GM12878 (cell line): ENCODE measurements around the gene DUSP16. TPM values are rescaled to one million over a fixed set of nuclear protein-coding genes. Genes with fewer than 3 reads are reported as not detected.

ENCODE experiments used
- ATAC-seq: fragments of 200-7000 bp; cut with Tn5 transposase; 3 replicates; pipeline ENCODE4 v1.9.1; 2020; ENCODE audit warnings: mild to moderate bottlenecking, moderate library complexity
- BruUV-seq: library from RNA; stranded (reverse); fragments of 400-500 nt; replicated peaks from 2 replicates; lab custom pipeline; 2021; lab: Mats Ljungman, UMichigan
- CTCF ChIA-PET: fragments of 300-600 bp; sonication (Branson Sonifier 250); formaldehyde crosslinking; extraction: SDS; loops from one replicate; lab custom pipeline; 2021; ENCODE audit warnings: inconsistent platforms; lab: Yijun Ruan, JAX
- POLR2A ChIA-PET: fragments of 350-600 bp; formaldehyde crosslinking; extraction: SDS; loops from one replicate; lab custom pipeline; 2021; ENCODE audit warnings: inconsistent platforms; lab: Charles Lee
- RAD21 ChIA-PET: fragments of 300-600 bp; sonication (Branson Sonifier 250); formaldehyde crosslinking; loops from one replicate; lab custom pipeline; 2023; ENCODE audit warnings: antibody characterized with exemption; ENCODE audit not compliant: unreplicated experiment; lab: Charles Lee
- SMC1A ChIA-PET: fragments of 300-600 bp; sonication (Branson Sonifier 250); formaldehyde crosslinking; loops from one replicate; lab custom pipeline; 2023; ENCODE audit not compliant: unreplicated experiment, uncharacterized antibody; lab: Charles Lee
- DNase-seq: peaks from one replicate; pipeline ENCODE4 v3.0.0-alpha.2; 2011; ENCODE audit warnings: low read depth, low spot score
- FAIRE-seq: peaks from 3 replicates; lab custom pipeline; 2011; peaks lifted over from hg19 to GRCh38; lab: Jason Lieb, UNC
- H2AFZ ChIP-seq: 2 replicates; pipeline ENCODE4 v1.6.0; 2011; ENCODE audit warnings: low read depth, low read length, control low read depth; ENCODE audit not compliant: control insufficient read depth
- H3K27ac ChIP-seq: 2 replicates; pipeline ENCODE4 v1.5.1; 2011; ENCODE audit warnings: control low read depth; ENCODE audit not compliant: control insufficient read depth, insufficient read depth
- H3K27me3 ChIP-seq, 2 experiments: replicated peaks in 1 of 2; 2 replicates each; pipeline versions ENCODE4 v1.6.0 to v1.6.1; 2011; ENCODE audit warnings: low read length in 1 of 2; ENCODE audit not compliant: control insufficient read depth in 2 of 2, insufficient read depth in 2 of 2
- H3K36me3 ChIP-seq, 2 experiments: 2 replicates each; pipeline ENCODE4 v1.5.1; 2011; ENCODE audit warnings: low read length in 1 of 2; ENCODE audit not compliant: control insufficient read depth in 2 of 2, insufficient read depth in 2 of 2
- H3K4me1 ChIP-seq: 2 replicates; pipeline ENCODE4 v1.6.1; 2011; ENCODE audit warnings: mild to moderate bottlenecking, low read length, moderate library complexity, mixed read lengths; ENCODE audit not compliant: control insufficient read depth, insufficient read depth
- H3K4me2 ChIP-seq: 2 replicates; pipeline ENCODE4 v1.6.0; 2011; ENCODE audit warnings: control low read depth; ENCODE audit not compliant: control insufficient read depth, insufficient read depth
- H3K4me3 ChIP-seq: fragments of 200-600 bp; sonication (generic); 2 replicates; pipeline ENCODE4 v1.5.1; 2016
- H3K79me2 ChIP-seq: 2 replicates; pipeline ENCODE4 v1.6.0; 2011; ENCODE audit warnings: low read length; ENCODE audit not compliant: control insufficient read depth, insufficient read depth
- H3K9ac ChIP-seq: 2 replicates; pipeline ENCODE4 v1.8.0; 2011; ENCODE audit warnings: low read length, control low read depth, mixed read lengths; ENCODE audit not compliant: control insufficient read depth, insufficient read depth
- H3K9me3 ChIP-seq: replicated peaks from 3 replicates; pipeline ENCODE4 v1.5.1; 2011; ENCODE audit warnings: mild to moderate bottlenecking, low read length; ENCODE audit not compliant: control insufficient read depth, insufficient read depth
- H4K20me1 ChIP-seq: 2 replicates; pipeline ENCODE4 v1.6.0; 2011; ENCODE audit not compliant: control insufficient read depth, insufficient read depth
- CEBPB ChIP-seq, 2 experiments: fragments of 150-350 bp in 1 of 2; IDR thresholded peaks; 2 replicates each; pipeline ENCODE4 v1.6.1; 2012 to 2014; ENCODE audit warnings: low read depth in 2 of 2, low read length in 2 of 2, borderline replicate concordance in 1 of 2, inconsistent platforms in 1 of 2
- CHD4 ChIP-seq: fragments of 200-600 bp; sonication (generic); IDR thresholded peaks from 2 replicates; pipeline ENCODE4 v1.6.1; 2016; ENCODE audit warnings: mild to moderate bottlenecking
- EGR1 ChIP-seq, 2 experiments: IDR thresholded peaks; 1 replicate in 1 of 2; 2 replicates in 1 of 2; pipeline ENCODE4 v1.6.1; 2011 to 2012; ENCODE audit warnings: low read depth in 2 of 2, low read length in 2 of 2, borderline replicate concordance in 1 of 2, mild to moderate bottlenecking in 1 of 2, moderate library complexity in 1 of 2
- HCFC1 ChIP-seq: fragments of 150-350 bp; IDR thresholded peaks from 2 replicates; pipeline ENCODE4 v1.6.1; 2014; ENCODE audit warnings: low read length
- IKZF1 ChIP-seq: fragments of 450-650 bp; conservative IDR thresholded peaks from 2 replicates; pipeline ENCODE4 v1.6.1; 2017; ENCODE audit warnings: antibody characterized with exemption, mild to moderate bottlenecking
- MTA2 ChIP-seq: fragments of 450-650 bp; IDR thresholded peaks from 2 replicates; pipeline ENCODE4 v1.6.1; 2016; ENCODE audit warnings: low read depth, mild to moderate bottlenecking, moderate library complexity
- POLR2AphosphoS2 ChIP-seq: IDR thresholded peaks from 2 replicates; pipeline ENCODE4 v1.6.1; 2011; ENCODE audit warnings: low read depth, mild to moderate bottlenecking, low read length, improper control_type of control experiment, moderate library complexity
- POLR2AphosphoS5 ChIP-seq: IDR thresholded peaks from 2 replicates; pipeline ENCODE4 v1.6.1; 2011; ENCODE audit warnings: mild to moderate bottlenecking, low read length, inconsistent platforms
- SREBF2 ChIP-seq: IDR thresholded peaks from 2 replicates; pipeline ENCODE4 v1.6.1; 2012; ENCODE audit warnings: mild to moderate bottlenecking, low read length
- TCF7 ChIP-seq: IDR thresholded peaks from 2 replicates; pipeline ENCODE4 v1.6.1; 2014; ENCODE audit warnings: antibody characterized with exemption, borderline replicate concordance
- YY1 ChIP-seq: IDR thresholded peaks from 2 replicates; pipeline ENCODE4 v1.6.1; 2011; ENCODE audit warnings: low read depth, mild to moderate bottlenecking, low read length
- ZZZ3 ChIP-seq: IDR thresholded peaks from 2 replicates; pipeline ENCODE4 v1.6.1; 2011; ENCODE audit warnings: low read depth; ENCODE audit not compliant: control insufficient read depth, insufficient read length
- WGBS: methylation state at CpG from one replicate; pipeline ENCODE4 v1.1.6; 2016; ENCODE audit warnings: low lambda C conversion rate; ENCODE audit not compliant: insufficient replicate concordance, insufficient coverage; ENCODE audit errors: missing lambda C conversion rate; 5-methylcytosine and 5-hydroxymethylcytosine counted together
- in situ Hi-C: fragments of 300-500 bp; cut with MboI; formaldehyde crosslinking; loops from 9 replicates; pipeline ENCODE4 v1.14.3; 2018; ENCODE audit warnings: mixed read lengths
- intact Hi-C: fragments of 100-400 bp; cut with micrococcal nuclease; formaldehyde crosslinking; loops from one replicate; pipeline ENCODE4 v1.14.2; 2022; ENCODE audit not compliant: unreplicated experiment
- polyA plus RNA-seq, 11 experiments: library from polyadenylated mRNA; depleted of rRNA in 4 of 11; unstranded in 6 of 11; stranded (reverse) in 5 of 11; fragments of >200 nt; fragmentation: Nextera tagmentation in 4 of 11; fragmentation: Illumina TruSeq in 1 of 11; extraction: Ambion mirVana in 4 of 11; extraction: Trizol in 1 of 11; gene quantifications; 1 replicate in 1 of 11; 2 replicates in 10 of 11; pipeline versions ENCODE4 v1.2.1 to v1.2.3, GENCODE V29; 2011 to 2016; ENCODE audit warnings: inconsistent platforms in 2 of 11, missing spikeins in 2 of 11, low read depth in 1 of 11
- total RNA-seq, 4 experiments: library from RNA; depleted of rRNA in 3 of 4; stranded (reverse); fragments of >200 nt in 3 of 4; fragmentation: Illumina TruSeq in 1 of 4; extraction: Trizol in 1 of 4; gene quantifications; 2 replicates each; pipeline versions ENCODE4 v1.2.1 to v1.2.3, GENCODE V29; 2013 to 2021
- TF ChIP-seq, protein P1 (sequence below): fragments of 450-650 bp; IDR thresholded peaks from 2 replicates; pipeline ENCODE4 v1.6.1; 2017; ENCODE audit warnings: borderline replicate concordance
- TF ChIP-seq, protein P2 (sequence below): fragments of 450-650 bp; IDR thresholded peaks from 2 replicates; pipeline ENCODE4 v1.6.1; 2017; ENCODE audit warnings: mild to moderate bottlenecking
- TF ChIP-seq, protein P3 (sequence below): IDR thresholded peaks from 2 replicates; pipeline ENCODE4 v1.6.1; 2012; ENCODE audit warnings: improper control_type of control experiment, low read depth, low read length; ENCODE audit not compliant: insufficient replicate concordance

The DUSP16 gene
- total and polyA plus RNA-seq, 10 of the 15 experiments (the other 5 are each of a cell fraction or from before 2014, with no cell fraction given) = 3.9 to 75.3 (median 26.8) TPM

DNA sequence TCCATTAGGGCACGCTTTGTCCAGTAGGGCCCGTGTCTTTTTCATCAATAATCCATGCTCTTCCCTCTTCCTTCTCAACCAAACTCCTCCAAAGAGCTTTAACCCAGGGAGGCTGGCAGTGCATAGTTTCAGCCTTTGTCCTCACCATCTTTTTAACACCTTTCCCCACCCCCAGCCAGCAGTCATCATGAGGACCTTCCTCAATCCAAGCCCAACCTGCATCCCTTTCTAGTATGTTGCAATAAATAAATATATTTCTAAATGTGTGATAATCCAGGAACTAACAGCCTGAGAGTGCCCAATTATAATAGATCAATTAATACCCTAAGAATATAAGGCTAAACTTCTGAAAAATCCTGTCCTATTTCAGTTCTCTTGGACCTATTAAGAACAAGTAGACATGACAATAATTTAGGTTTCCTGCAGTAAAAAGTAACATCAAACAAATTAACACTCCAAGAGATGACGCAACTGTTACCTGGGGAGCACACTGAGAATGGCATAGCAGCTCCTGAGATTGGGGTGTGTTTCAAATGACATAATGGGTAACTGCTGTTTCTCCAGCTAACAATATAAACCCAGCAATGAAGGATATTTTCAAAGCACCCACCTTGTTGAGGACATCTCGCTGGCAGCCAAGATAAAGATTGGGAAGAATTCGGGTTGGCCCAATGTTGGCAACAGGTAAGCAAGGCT is 62.6 kb downstream of the DUSP16 start:
- peaks cover 0 to 17% of the 10 kb centered on the region in 2 experiments; a peak in 2 of 4 replicates for H3K36me3 ChIP-seq
- ChIA-PET POLR2A (interaction anchor here (1.0 to 1.4 kb wide), 4 partner anchors 13 to 51 kb away, joined by 3 read pairs; no protein-coding TSS in a partner anchor), SMC1A (interaction anchor here (0.8 to 3.4 kb wide), 8 partner anchors 13 to 123 kb away, joined by 3 to 26 read pairs (median 6); no protein-coding TSS in a partner anchor), RAD21 (interaction anchor here (0.9 to 2.4 kb wide), 9 partner anchors 8 to 116 kb away, joined by 3 to 6 read pairs (median 6); no protein-coding TSS in a partner anchor), CTCF (interaction anchor here (0.7 to 1.1 kb wide), 2 partner anchors 13 to 429 kb away, joined by 3 to 4 read pairs; no protein-coding TSS in a partner anchor)
- DNase-seq = no peak
- H3K4me2 ChIP-seq = no peak overlapping the region
- intact Hi-C loops = loop anchor here (5.0 kb wide), 1 partner anchor 118 kb away; no protein-coding TSS in a partner anchor
- peaks cover 25% of the 10 kb centered on the region for H3K79me2 ChIP-seq
- H3K27ac ChIP-seq = no peak overlapping the region
- FAIRE-seq = no peak
- H3K27me3 ChIP-seq = no peaks in the 10 kb centered on the region
- H3K4me1 ChIP-seq = peaks cover 20% of the 10 kb centered on the region
- TF ChIP-seq YY1 (no peak), POLR2AphosphoS2 (no peak), HCFC1 (no peak), CHD4 (no peak), CEBPB (IDR thresholded peaks at IDR 0.05; ENCODE audit: borderline replicate concordance in 1 of 2, low read depth in 2 of 2, low read length in 2 of 2) (no peak), MTA2 (no peak), TCF7 (no peak), POLR2AphosphoS5 (no peak), SREBF2 (no peak), ZZZ3 (no peak), EGR1 (IDR thresholded peaks at IDR 0.05; ENCODE audit: borderline replicate concordance in 1 of 2, low read depth in 2 of 2, low read length in 2 of 2) (no peak), IKZF1 (no peak)
- TF ChIP-seq, protein P1, sequence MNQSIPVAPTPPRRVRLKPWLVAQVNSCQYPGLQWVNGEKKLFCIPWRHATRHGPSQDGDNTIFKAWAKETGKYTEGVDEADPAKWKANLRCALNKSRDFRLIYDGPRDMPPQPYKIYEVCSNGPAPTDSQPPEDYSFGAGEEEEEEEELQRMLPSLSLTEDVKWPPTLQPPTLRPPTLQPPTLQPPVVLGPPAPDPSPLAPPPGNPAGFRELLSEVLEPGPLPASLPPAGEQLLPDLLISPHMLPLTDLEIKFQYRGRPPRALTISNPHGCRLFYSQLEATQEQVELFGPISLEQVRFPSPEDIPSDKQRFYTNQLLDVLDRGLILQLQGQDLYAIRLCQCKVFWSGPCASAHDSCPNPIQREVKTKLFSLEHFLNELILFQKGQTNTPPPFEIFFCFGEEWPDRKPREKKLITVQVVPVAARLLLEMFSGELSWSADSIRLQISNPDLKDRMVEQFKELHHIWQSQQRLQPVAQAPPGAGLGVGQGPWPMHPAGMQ = no peak
- TF ChIP-seq, protein P2, sequence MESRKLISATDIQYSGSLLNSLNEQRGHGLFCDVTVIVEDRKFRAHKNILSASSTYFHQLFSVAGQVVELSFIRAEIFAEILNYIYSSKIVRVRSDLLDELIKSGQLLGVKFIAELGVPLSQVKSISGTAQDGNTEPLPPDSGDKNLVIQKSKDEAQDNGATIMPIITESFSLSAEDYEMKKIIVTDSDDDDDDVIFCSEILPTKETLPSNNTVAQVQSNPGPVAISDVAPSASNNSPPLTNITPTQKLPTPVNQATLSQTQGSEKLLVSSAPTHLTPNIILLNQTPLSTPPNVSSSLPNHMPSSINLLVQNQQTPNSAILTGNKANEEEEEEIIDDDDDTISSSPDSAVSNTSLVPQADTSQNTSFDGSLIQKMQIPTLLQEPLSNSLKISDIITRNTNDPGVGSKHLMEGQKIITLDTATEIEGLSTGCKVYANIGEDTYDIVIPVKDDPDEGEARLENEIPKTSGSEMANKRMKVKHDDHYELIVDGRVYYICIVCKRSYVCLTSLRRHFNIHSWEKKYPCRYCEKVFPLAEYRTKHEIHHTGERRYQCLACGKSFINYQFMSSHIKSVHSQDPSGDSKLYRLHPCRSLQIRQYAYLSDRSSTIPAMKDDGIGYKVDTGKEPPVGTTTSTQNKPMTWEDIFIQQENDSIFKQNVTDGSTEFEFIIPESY = no peak
- TF ChIP-seq, protein P3, sequence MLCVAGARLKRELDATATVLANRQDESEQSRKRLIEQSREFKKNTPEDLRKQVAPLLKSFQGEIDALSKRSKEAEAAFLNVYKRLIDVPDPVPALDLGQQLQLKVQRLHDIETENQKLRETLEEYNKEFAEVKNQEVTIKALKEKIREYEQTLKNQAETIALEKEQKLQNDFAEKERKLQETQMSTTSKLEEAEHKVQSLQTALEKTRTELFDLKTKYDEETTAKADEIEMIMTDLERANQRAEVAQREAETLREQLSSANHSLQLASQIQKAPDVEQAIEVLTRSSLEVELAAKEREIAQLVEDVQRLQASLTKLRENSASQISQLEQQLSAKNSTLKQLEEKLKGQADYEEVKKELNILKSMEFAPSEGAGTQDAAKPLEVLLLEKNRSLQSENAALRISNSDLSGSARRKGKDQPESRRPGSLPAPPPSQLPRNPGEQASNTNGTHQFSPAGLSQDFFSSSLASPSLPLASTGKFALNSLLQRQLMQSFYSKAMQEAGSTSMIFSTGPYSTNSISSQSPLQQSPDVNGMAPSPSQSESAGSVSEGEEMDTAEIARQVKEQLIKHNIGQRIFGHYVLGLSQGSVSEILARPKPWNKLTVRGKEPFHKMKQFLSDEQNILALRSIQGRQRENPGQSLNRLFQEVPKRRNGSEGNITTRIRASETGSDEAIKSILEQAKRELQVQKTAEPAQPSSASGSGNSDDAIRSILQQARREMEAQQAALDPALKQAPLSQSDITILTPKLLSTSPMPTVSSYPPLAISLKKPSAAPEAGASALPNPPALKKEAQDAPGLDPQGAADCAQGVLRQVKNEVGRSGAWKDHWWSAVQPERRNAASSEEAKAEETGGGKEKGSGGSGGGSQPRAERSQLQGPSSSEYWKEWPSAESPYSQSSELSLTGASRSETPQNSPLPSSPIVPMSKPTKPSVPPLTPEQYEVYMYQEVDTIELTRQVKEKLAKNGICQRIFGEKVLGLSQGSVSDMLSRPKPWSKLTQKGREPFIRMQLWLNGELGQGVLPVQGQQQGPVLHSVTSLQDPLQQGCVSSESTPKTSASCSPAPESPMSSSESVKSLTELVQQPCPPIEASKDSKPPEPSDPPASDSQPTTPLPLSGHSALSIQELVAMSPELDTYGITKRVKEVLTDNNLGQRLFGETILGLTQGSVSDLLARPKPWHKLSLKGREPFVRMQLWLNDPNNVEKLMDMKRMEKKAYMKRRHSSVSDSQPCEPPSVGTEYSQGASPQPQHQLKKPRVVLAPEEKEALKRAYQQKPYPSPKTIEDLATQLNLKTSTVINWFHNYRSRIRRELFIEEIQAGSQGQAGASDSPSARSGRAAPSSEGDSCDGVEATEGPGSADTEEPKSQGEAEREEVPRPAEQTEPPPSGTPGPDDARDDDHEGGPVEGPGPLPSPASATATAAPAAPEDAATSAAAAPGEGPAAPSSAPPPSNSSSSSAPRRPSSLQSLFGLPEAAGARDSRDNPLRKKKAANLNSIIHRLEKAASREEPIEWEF = no peak
- in situ Hi-C loops = no loop called here
- BruUV-seq = no TSS peak
- no peak overlapping the region for H3K9ac ChIP-seq
- WGBS = 88% methylated on average over 5 of the region's 5 CpGs
- H2AFZ ChIP-seq = no peak overlapping the region
- H4K20me1 ChIP-seq = no peaks in the 10 kb centered on the region
- no peaks in the 10 kb centered on the region; the same call in 2 of the 3 replicates for H3K9me3 ChIP-seq
- ATAC-seq = no peak
- H3K4me3 ChIP-seq = no peak overlapping the region
